Parathyroid adenoma (tissue), 2 donors: Measurements from ENCODE around the gene ANGEL2.

Source experiments
- H2AFZ ChIP-seq: fragments of 300-600 bp; sonication (generic); one replicate; pipeline ENCODE4 v1.7.0; 2017; ENCODE audit warnings: antibody characterized with exemption, mild to moderate bottlenecking
- H3K27ac ChIP-seq: fragments of 300-600 bp; sonication (generic); one replicate; pipeline ENCODE4 v1.7.0; 2017
- H3K27me3 ChIP-seq: fragments of 300-600 bp; sonication (generic); one replicate; pipeline ENCODE4 v1.7.0; 2017; ENCODE audit warnings: low read length; ENCODE audit not compliant: control insufficient read depth, insufficient read depth
- H3K36me3 ChIP-seq: fragments of 300-600 bp; sonication (generic); one replicate; pipeline ENCODE4 v1.7.0; 2017; ENCODE audit warnings: low read length; ENCODE audit not compliant: control insufficient read depth, insufficient read depth
- H3K4me1 ChIP-seq: fragments of 300-600 bp; sonication (generic); one replicate; pipeline ENCODE4 v1.7.0; 2017; ENCODE audit warnings: control low read depth
- H3K4me2 ChIP-seq: fragments of 300-600 bp; sonication (generic); one replicate; pipeline ENCODE4 v1.7.0; 2017; ENCODE audit warnings: low read length
- H3K4me3 ChIP-seq: fragments of 300-600 bp; sonication (generic); one replicate; pipeline ENCODE4 v1.7.0; 2017; ENCODE audit warnings: low read depth, low read length
- H3K79me2 ChIP-seq: fragments of 300-600 bp; sonication (generic); one replicate; pipeline ENCODE4 v1.7.0; 2017; ENCODE audit warnings: control low read depth
- H3K9ac ChIP-seq: fragments of 300-600 bp; sonication (generic); one replicate; pipeline ENCODE4 v1.7.0; 2017; ENCODE audit warnings: mild to moderate bottlenecking
- H3K9me3 ChIP-seq: fragments of 300-600 bp; sonication (generic); one replicate; pipeline ENCODE4 v1.7.0; 2017; ENCODE audit warnings: low read length; ENCODE audit not compliant: control insufficient read depth
- CTCF ChIP-seq: fragments of 300-600 bp; sonication (generic); IDR thresholded peaks from one replicate; pipeline ENCODE4 v1.7.0; 2017; ENCODE audit warnings: antibody characterized with exemption, mild to moderate bottlenecking
- donor health status: primary hyperparathyroidism.

Gene ANGEL2

GRCh38 chr1:212950243-212951125 lies 65.2 kb downstream of the ANGEL2 start, which contains the start of gene VASH2:
VASH2 (plus strand) TSS chr1:212950541; CDS start chr1:212951543, 1,002 bp downstream.
- Histone ChIP-seq H3K27me3 (no peaks in the 10 kb centered on the region), H3K27ac (no peak within 1 kb of the TSS), H3K4me3 (peak within 1 kb of the TSS; percentile 81), H3K4me1 (no peaks in the 10 kb centered on the region), H3K79me2 (no peaks in the 10 kb centered on the region), H3K36me3 (no peaks in the 10 kb centered on the region), H3K9ac (no peak within 1 kb of the TSS), H3K4me2 (peak within 1 kb of the TSS; percentile 100), H3K9me3 (no peaks in the 10 kb centered on the region), H2AFZ (peak within 1 kb of the TSS; percentile 87)
- no peak for TF ChIP-seq CTCF

- Histone ChIP-seq H3K27ac (no peak overlapping the region), H3K9me3 (no peaks in the 10 kb centered on the region), H3K4me2 (peak overlapping the region; percentile 100), H3K27me3 (no peaks in the 10 kb centered on the region), H2AFZ (peak overlapping the region; percentile 87), H3K4me3 (peak overlapping the region; percentile 81), H3K36me3 (no peaks in the 10 kb centered on the region), H3K79me2 (no peaks in the 10 kb centered on the region), H3K9ac (no peak overlapping the region), H3K4me1 (no peaks in the 10 kb centered on the region)
- TF ChIP-seq CTCF = no peak
These were observed 65.9 kb downstream of the ANGEL2 start for GRCh38 chr1:212949771-212950170.

GRCh38 chr1:212946872-212947271 lies 68.8 kb downstream of the ANGEL2 start:
- Histone ChIP-seq H2AFZ (no peak overlapping the region), H3K27me3 (no peaks in the 10 kb centered on the region), H3K27ac (no peak overlapping the region), H3K4me1 (no peaks in the 10 kb centered on the region), H3K4me3 (no peak overlapping the region), H3K36me3 (no peaks in the 10 kb centered on the region), H3K79me2 (no peaks in the 10 kb centered on the region), H3K9me3 (no peaks in the 10 kb centered on the region), H3K9ac (no peak overlapping the region), H3K4me2 (no peak overlapping the region)
- TF ChIP-seq CTCF = no peak

- H3K9me3 ChIP-seq = no peaks in the 10 kb centered on the region
- no peaks in the 10 kb centered on the region for H3K36me3 ChIP-seq
These were observed 70.1 kb downstream of the ANGEL2 start for GRCh38 chr1:212945463-212946160.

More at GRCh38 chr1:212945463-212946160, 70.1 kb downstream of the ANGEL2 start:
- no peak overlapping the region for H3K27ac ChIP-seq
- no peaks in the 10 kb centered on the region for H3K27me3 ChIP-seq
- no peak overlapping the region for H2AFZ ChIP-seq
- no peak for TF ChIP-seq CTCF
- no peak overlapping the region for H3K4me2 ChIP-seq
- H3K79me2 ChIP-seq = no peaks in the 10 kb centered on the region
- no peaks in the 10 kb centered on the region for H3K4me1 ChIP-seq
- no peak overlapping the region for H3K9ac ChIP-seq
- no peak overlapping the region for H3K4me3 ChIP-seq
